Erythroblast (primary cell): ENCODE data around the gene RET.

Experiments used
- GATA1 ChIP-seq: IDR thresholded peaks from 2 replicates; pipeline ENCODE4 v1.6.1; 2011; ENCODE audit warnings: low read depth, mild to moderate bottlenecking, control low read depth, low read length, moderate library complexity
- POLR2A ChIP-seq: IDR thresholded peaks from 2 replicates; pipeline ENCODE4 v1.6.1; 2011; ENCODE audit warnings: mild to moderate bottlenecking, low read length

DNA sequence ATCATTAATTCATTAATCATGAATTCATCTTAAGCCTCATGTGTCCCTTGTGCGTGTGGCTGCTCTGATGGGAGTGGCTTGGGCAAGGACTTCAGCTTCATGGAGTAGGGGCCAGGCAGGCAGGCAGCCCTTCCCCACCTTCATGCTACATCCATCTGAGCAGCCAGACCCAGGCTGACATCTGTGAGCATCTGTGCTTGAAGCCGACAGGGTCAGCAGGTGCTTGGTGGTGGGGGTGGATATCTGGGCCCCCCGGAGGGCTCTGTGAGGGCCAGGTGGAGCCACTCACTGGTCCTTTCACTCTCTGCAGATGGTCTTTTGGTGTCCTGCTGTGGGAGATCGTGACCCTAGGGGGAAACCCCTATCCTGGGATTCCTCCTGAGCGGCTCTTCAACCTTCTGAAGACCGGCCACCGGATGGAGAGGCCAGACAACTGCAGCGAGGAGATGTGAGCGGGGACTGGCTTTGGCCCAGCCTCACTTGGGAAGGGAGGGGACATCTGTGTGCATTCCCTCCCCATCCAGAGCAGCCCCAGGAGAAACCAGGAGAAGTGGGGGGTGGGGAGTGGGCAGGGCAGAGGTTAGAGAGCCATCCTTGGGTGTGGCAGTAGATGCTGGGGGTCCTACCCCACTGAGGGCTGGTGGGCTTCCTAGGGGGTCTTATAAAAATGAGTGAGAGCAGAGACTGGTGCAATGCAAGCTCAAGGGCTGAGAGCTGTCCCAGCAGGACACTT is 46.7 kb downstream of the RET start:
- TF ChIP-seq POLR2A (no peak), GATA1 (no peak)
